Activated T-cell treated with anti-CD3 and anti-CD28 coated beads, Interleukin-2, amount 50 U/mL, for 24 hours (primary cell): Measurements from ENCODE around the gene PRR5L.

ENCODE experiments used
- DNase-seq: peaks from one replicate; pipeline ENCODE4 v3.0.0-alpha.2; 2020
- H3K27ac Mint-ChIP-seq: 2 replicates; pipeline ENCODE4 v1.8.0; 2020; ENCODE audit warnings: mild to moderate bottlenecking, mixed read lengths
- H3K27me3 Mint-ChIP-seq: 2 replicates; pipeline ENCODE4 v1.8.0; 2020; ENCODE audit warnings: mixed read lengths
- H3K36me3 Mint-ChIP-seq: 2 replicates; pipeline ENCODE4 v1.8.0; 2020; ENCODE audit warnings: low read depth, mixed read lengths
- H3K4me1 Mint-ChIP-seq: 2 replicates; pipeline ENCODE4 v1.8.0; 2020; ENCODE audit warnings: low read depth, mixed read lengths
- H3K4me3 Mint-ChIP-seq: 2 replicates; pipeline ENCODE4 v1.8.0; 2020; ENCODE audit warnings: mild to moderate bottlenecking, moderate library complexity, mixed read lengths
- H3K9me3 Mint-ChIP-seq: 2 replicates; pipeline ENCODE4 v1.8.0; 2020; ENCODE audit warnings: mixed read lengths

Gene PRR5L

DNA sequence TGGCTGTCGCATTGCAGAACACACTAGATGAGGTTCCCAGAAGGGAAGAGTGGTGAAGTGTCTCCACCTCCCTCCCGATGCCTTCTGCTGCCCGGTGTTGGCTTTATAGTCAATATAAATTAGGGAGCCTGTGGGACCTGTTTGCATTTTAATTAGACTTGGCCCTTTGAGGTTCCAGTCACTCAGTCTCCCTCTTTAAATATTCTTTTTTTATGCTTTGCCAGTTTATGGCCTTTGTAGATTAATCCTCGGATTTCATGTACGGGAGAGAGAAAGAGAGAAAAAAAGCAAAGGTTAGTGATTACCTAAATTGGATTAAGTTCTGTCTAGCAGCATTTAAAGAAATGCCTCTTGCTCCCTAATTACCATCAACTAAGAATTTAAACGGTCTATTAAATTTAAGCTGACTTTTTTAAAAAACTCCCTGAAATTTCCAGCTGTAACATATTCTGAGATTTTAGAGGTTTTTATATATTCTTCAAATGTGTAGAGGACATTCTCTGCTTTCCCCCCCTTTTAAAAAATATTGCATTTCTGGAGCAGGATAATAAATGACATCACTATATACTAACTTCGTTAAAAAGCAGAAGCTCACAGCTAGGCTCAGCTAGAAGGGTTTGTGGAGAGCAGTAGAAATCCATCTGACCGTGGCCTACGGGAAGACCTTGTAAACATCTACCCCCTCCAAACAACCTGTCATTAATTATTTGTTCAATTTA lies 84.4 kb downstream of the PRR5L start:
- peaks cover 54% of the 10 kb centered on the region for H3K27me3 Mint-ChIP-seq
- H3K4me1 Mint-ChIP-seq, result peaks cover 50% of the 10 kb centered on the region
- no peak for DNase-seq
- H3K27ac Mint-ChIP-seq, result no peak overlapping the region
- peaks cover 25% of the 10 kb centered on the region for H3K36me3 Mint-ChIP-seq
- no peaks in the 10 kb centered on the region for H3K9me3 Mint-ChIP-seq
- H3K4me3 Mint-ChIP-seq, result peak overlapping the region; percentile 88

DNA sequence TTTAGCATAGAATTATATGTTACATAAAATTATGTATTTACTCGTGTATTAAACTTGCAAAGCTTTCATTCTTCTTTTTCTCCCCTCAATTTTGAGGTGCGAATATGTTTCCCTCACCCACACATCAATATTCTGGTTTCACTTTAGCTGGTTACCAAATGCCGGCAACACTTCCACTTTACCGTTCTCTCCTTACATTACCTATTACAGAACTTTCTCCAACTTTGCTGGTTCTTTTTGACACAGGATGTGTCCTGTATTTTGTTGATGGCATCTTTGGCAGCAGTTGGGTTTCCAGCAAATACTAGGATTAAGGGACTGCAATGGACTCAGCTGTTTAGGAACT lies 84.9 kb downstream of the PRR5L start:
- no peak for DNase-seq
- peaks cover 47% of the 10 kb centered on the region for H3K4me1 Mint-ChIP-seq
- H3K36me3 Mint-ChIP-seq, result peaks cover 25% of the 10 kb centered on the region
- peak overlapping the region; percentile 88 for H3K4me3 Mint-ChIP-seq
- H3K27ac Mint-ChIP-seq, result peak overlapping the region; percentile 60
- H3K27me3 Mint-ChIP-seq, result peaks cover 49% of the 10 kb centered on the region
- no peaks in the 10 kb centered on the region for H3K9me3 Mint-ChIP-seq

DNA sequence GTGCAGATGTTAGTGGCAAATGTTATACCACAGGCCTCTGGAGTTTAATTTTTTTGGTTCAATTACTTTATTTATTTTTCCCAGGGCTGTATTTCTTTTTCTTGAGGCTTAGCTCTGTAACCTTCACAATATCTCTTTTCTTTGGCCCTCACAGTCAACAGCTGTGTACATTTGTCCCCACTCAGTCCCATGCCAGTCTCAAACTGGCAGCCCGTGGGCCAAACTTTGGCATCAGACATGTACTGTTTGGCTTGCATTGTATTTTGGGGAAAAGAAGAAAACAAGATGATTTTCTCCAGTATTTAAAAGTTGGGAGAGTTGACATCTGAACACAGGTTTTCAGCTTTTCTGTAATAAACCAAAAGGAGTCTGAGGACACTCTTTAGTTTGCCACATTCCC lies 87.1 kb downstream of the PRR5L start:
- no peak for DNase-seq
- Mint-ChIP-seq H3K27me3 (peaks cover 30% of the 10 kb centered on the region), H3K9me3 (no peaks in the 10 kb centered on the region), H3K4me1 (peaks cover 35% of the 10 kb centered on the region), H3K4me3 (no peak overlapping the region), H3K36me3 (peaks cover 16% of the 10 kb centered on the region), H3K27ac (no peak overlapping the region)

DNA sequence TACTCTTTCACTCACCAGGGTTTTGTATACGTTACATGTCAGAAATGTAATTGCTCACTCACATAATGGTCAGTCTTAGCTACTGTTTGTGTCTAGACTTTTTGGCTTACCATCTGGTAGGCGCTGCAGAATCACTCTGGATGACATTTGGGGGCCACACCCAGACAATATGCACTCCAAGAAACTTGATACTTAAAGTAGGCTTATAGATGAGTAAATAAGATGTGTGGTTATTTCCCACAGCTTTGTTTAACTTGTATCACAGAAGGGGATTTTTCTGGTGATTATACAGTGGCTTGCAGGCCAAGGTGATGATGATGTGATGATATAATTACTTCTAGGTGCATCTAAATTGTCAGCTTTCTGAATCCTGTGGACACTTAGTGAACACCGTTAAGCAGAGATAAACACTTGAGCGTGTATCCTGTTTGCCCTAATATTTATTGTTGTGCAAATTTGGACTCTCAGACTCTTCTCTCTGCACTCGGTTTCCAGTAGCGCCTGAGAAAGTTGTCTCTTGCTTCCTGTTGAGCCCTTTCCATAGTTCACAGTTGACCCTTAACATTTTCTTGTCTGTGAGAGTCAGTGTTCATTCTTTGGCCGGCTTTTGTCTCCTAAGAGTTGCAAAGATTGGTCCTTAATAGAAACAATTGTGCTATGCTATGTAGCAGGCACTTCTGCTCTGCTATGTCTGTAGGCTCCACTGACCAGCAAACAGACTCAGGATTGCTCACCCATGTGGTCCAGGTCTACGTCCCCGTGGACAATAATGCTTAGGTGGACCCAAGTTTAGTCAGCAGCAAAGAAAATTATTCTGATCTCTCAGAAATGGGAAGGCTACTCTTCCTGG lies 89.3 kb downstream of the PRR5L start:
- Mint-ChIP-seq H3K27ac (peak overlapping the region; percentile 28), H3K4me1 (peaks cover 39% of the 10 kb centered on the region), H3K4me3 (no peak overlapping the region)

DNA sequence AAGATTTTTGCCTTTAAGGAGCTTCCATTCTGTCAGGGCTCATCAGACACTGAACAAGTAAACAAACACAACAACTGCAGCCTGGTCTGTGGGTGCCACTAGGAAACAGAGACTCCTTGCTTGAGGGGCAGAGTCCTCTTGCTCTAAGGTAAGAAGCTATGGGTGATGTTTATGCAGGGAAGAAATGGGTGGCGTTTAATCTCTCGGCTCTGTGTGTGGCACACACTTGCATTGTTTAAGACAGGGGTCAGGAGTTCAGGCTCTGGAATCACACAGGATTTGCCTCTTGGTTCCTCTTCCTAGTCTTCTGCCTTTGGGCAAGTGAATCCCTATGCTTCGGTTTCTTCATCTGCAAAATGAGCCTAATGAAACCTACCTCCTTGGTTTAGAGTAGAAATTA lies 90.3 kb downstream of the PRR5L start:
- no peak overlapping the region for H3K4me3 Mint-ChIP-seq
- peaks cover 3% of the 10 kb centered on the region for H3K36me3 Mint-ChIP-seq
- H3K27me3 Mint-ChIP-seq, result peaks cover 2% of the 10 kb centered on the region
- no peak for DNase-seq
- H3K4me1 Mint-ChIP-seq, result peaks cover 43% of the 10 kb centered on the region
- H3K27ac Mint-ChIP-seq, result no peak overlapping the region
- no peaks in the 10 kb centered on the region for H3K9me3 Mint-ChIP-seq

More for the DNA sequence above, 89.3 kb downstream of the PRR5L start:
- no peaks in the 10 kb centered on the region for H3K9me3 Mint-ChIP-seq
- no peak for DNase-seq
- peaks cover 8% of the 10 kb centered on the region for H3K27me3 Mint-ChIP-seq
- H3K36me3 Mint-ChIP-seq, result peaks cover 6% of the 10 kb centered on the region

DNA sequence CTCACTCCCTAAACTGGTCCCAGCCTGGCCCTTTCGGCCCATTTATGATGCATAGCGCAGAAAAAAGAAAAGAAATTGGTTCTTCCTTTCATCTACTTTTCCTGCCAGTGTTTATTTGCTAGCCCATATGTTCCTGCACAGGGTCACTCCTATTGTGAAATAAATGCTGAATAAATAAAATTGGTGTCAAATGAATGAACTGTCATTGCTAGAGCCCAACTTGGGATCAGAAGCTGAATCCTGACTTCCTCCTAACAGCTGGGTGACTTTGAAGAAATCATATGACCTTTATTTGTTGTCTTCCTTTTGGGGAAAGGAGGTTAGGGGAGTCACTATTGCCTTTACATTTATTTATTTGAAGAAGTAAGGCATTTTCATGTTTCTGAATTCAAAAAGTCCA lies 92.0 kb downstream of the PRR5L start:
- Mint-ChIP-seq H3K27ac (no peak overlapping the region), H3K9me3 (no peaks in the 10 kb centered on the region), H3K4me1 (peaks cover 56% of the 10 kb centered on the region), H3K4me3 (no peak overlapping the region), H3K27me3 (no peaks in the 10 kb centered on the region), H3K36me3 (no peaks in the 10 kb centered on the region)
- DNase-seq, result no peak

DNA sequence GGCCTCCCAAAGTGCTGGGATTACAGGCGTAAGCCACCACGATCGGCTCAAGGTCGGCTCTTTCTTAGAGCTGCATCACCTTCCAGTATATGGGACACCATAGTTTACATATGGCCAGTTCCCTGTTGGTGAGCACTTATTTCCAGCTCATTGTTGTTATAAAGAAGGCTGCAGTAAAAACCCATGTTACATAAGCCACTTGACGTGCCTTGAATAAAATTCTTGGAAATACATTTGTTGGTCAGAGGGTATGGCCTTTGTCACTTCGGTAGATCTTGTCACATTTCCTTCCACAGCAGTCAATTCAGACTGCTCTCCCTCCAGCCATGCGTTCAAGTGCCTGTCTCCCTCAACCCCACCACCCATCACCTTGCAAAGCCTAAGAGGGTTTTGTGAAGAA lies 92.9 kb downstream of the PRR5L start:
- no peak for DNase-seq
- no peaks in the 10 kb centered on the region for H3K9me3 Mint-ChIP-seq
- peaks cover 5% of the 10 kb centered on the region for H3K27me3 Mint-ChIP-seq
- H3K27ac Mint-ChIP-seq, result no peak overlapping the region
- no peak overlapping the region for H3K4me3 Mint-ChIP-seq
- H3K4me1 Mint-ChIP-seq, result peaks cover 64% of the 10 kb centered on the region
- peaks cover 2% of the 10 kb centered on the region for H3K36me3 Mint-ChIP-seq

DNA sequence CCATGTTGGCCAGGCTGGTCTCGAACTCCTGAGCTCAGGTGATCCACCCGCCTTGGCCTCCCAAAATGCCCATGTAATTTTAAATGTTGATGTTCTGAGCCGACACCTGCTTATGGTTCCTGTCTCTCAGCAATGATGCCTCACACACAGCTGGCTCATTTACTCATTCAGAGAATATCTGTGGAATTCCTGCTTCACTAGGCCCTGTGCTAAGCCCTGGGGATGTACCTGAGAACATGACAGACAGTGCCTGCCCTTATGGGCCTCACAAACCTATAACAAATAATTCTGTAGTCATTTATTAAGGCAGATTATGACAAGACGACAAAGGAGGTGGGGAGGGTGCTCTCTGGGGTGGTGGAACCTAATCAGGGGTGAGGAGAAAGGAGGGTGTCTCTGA lies 93.7 kb downstream of the PRR5L start:
- Mint-ChIP-seq H3K36me3 (peaks cover 2% of the 10 kb centered on the region), H3K27ac (peak overlapping the region; percentile 84), H3K4me1 (peaks cover 68% of the 10 kb centered on the region), H3K4me3 (no peak overlapping the region), H3K9me3 (no peaks in the 10 kb centered on the region), H3K27me3 (peaks cover 5% of the 10 kb centered on the region)
- DNase-seq, result no peak

DNA sequence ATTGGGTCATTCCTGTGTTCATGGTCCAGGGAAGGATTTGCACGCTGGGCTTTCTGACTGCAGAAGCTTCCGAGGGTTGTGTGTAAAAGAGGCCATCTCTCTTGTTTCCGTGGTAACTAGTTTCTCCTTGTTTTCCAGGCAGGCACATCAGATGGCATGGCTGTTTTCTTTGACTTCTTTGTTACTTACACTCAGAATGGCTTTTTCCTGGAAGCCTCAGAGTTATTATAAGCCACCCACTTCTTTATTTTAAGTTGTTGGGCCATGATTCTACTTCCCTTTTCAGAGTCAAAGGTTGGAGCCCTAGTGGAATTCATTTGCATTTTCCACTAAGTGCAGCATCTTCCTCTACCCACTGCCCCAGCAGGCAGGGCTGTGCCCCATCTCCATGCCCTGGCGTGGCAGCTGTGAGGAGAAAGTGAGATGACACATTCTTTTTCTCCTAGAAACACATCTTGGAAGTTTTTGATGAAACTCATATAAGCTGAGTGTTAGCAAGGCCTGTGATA lies 94.9 kb downstream of the PRR5L start:
- Mint-ChIP-seq H3K36me3 (peaks cover 3% of the 10 kb centered on the region), H3K4me3 (no peak overlapping the region), H3K27ac (peak overlapping the region; percentile 86), H3K27me3 (peaks cover 5% of the 10 kb centered on the region), H3K9me3 (no peaks in the 10 kb centered on the region), H3K4me1 (peaks cover 64% of the 10 kb centered on the region)
- DNase-seq, result no peak

DNA sequence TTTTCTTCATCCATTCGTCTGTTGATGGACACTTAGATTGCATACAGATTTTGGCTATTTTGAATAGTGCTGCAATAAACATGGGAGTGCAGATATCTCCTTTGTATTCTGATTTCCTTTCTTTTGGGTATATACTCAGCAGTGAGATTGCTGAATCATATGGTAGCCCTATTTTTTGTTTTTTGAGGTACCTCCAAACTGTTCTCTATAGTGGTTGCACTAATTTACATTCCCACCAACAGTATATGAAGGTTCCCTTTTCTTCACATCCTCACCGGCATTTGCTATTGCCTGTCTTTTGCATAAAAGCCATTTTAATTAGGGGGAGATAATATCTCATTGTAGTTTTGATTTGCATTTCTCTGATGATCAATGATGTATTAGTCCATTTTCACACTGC lies 96.1 kb downstream of the PRR5L start:
- peaks cover 6% of the 10 kb centered on the region for H3K36me3 Mint-ChIP-seq
- peaks cover 5% of the 10 kb centered on the region for H3K27me3 Mint-ChIP-seq
- no peaks in the 10 kb centered on the region for H3K9me3 Mint-ChIP-seq
- no peak overlapping the region for H3K4me3 Mint-ChIP-seq
- H3K4me1 Mint-ChIP-seq, result peaks cover 65% of the 10 kb centered on the region
- H3K27ac Mint-ChIP-seq, result peak overlapping the region; percentile 53
- DNase-seq, result no peak

DNA sequence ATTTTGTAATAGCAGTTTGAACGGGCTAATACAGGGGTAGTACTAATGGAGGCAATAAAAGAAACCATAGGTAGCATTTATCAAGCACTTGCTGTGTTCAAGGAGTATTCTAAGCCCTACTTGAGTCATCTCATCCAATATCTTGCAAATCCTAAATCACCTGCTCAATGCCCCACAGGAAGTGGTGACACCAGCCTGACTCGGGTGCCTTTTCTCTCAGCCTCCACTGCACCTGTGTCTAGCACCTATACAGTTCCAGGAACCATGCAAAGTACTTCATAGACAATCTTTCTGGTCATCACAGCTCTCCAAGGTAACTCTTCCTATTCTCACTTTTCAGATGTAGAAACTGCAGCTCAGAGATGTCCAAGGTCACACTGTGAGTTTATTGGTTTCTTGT lies 98.0 kb downstream of the PRR5L start:
- Mint-ChIP-seq H3K4me3 (no peak overlapping the region), H3K36me3 (peaks cover 10% of the 10 kb centered on the region), H3K9me3 (no peaks in the 10 kb centered on the region), H3K27me3 (peaks cover 5% of the 10 kb centered on the region), H3K27ac (peak overlapping the region; percentile 81), H3K4me1 (peaks cover 64% of the 10 kb centered on the region)
- DNase-seq, result no peak

DNA sequence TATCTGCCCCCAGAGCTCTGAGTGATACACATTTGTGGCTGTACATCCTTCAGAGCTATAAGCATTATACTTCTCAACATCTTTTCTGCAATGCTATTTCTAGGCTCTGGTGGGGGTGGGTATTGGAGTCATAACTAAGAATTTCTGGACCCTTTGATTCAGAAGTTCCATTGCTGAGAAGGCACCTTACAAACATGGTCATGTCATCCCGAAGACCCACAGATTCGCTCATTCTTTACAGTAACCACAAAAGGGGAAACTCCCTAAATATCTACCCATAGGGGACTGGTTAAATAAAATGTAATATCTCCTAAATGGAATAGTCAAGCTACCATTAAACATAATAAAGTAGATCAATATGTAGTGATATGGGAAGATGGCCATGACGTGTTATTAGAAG lies 98.8 kb downstream of the PRR5L start:
- H3K9me3 Mint-ChIP-seq, result no peaks in the 10 kb centered on the region
- DNase-seq, result no peak
- H3K4me1 Mint-ChIP-seq, result peaks cover 59% of the 10 kb centered on the region
- peaks cover 18% of the 10 kb centered on the region for H3K36me3 Mint-ChIP-seq
- no peak overlapping the region for H3K4me3 Mint-ChIP-seq
- peak overlapping the region; percentile 81 for H3K27ac Mint-ChIP-seq
- H3K27me3 Mint-ChIP-seq, result peaks cover 5% of the 10 kb centered on the region

DNA sequence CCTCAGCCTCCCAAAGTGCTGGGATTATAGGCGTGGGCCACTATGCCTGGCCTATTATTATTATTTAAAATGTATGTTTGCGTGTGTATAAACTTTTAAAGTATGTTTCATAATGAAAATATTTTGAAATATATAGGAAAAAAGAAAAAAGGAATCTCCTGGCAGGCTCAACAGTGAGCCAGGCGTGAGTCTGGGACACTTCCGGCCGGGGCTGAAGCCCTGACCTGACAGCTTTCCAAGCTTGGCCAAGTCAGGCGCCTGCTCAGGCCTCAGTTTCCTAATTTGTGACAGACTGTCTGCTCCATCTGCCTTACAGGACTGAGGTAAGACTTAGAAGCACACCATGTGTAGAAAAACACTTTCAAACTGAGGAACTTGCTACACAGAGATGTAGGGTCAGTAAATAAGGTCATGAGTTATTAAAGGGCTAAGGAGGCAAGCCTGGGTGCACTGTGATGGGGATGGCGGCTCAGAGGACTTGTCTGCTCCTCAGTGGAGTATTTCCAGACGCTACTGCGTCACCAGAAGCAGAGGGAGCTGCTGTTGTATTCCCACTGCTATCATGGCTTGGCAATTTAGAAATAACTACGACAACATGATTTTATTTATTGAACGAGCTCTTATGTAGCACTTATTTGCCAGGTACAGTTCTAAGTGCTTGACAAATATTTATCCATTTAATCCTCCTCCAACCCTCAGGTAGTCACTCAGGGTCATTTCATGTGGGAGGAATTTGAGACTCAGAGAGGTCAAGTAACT lies 100.1 kb downstream of the PRR5L start:
- no peaks in the 10 kb centered on the region for H3K9me3 Mint-ChIP-seq
- no peak overlapping the region for H3K4me3 Mint-ChIP-seq
- peaks cover 25% of the 10 kb centered on the region for H3K36me3 Mint-ChIP-seq
- DNase-seq, result no peak
- H3K27ac Mint-ChIP-seq, result no peak overlapping the region
- H3K27me3 Mint-ChIP-seq, result peaks cover 5% of the 10 kb centered on the region
- peaks cover 59% of the 10 kb centered on the region for H3K4me1 Mint-ChIP-seq

DNA sequence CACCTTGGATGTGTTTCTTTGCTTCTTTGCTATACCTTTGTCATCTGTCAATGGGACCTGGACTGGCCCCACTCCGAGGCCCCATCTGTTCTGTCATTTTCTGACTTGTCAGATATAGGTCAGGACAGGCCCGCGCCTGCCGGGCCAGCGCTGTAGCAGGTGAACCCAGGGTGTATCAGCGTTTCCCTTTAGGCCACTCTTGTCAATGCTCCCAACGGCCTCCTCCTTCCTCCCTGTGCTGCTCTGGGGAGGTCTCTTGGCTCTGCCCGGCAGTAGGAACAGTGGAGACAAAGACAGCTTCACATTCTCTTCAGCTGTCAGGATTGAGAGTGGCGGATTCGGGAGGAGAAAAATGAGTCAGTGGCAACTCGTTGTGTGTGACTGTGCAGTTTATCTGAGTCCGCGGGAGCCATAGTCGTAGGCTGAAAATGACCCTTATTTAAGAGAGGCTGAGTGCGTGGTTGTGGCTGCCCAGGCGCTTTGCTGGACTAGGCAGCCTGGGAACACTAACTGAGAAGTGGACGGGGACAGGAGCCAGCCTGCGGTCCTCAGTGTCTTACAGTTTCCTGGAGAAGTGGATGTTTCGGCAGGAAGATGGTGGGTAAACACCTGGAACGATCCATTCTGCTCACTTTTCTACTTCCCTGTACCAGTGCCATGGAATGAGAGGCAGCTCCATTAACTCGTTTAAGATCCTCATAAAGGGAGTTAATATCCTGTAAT lies 102.3 kb downstream of the PRR5L start:
- no peak for DNase-seq
- H3K27ac Mint-ChIP-seq, result peak overlapping the region; percentile 38
- peaks cover 34% of the 10 kb centered on the region for H3K36me3 Mint-ChIP-seq
- peaks cover 4% of the 10 kb centered on the region for H3K27me3 Mint-ChIP-seq
- no peak overlapping the region for H3K4me3 Mint-ChIP-seq
- H3K4me1 Mint-ChIP-seq, result peaks cover 38% of the 10 kb centered on the region
- no peaks in the 10 kb centered on the region for H3K9me3 Mint-ChIP-seq
